Left renal cortex interstitium (tissue), 4 donors: ENCODE results near the gene PLA2G4D. TPM values are rescaled to one million over a fixed set of nuclear protein-coding genes. Genes with fewer than 3 reads are reported as not detected.

Experiments used
- DNase-seq, 4 donors: peaks; one replicate each; pipeline ENCODE4 v3.0.0-alpha.2; 2013; ENCODE audit warnings: low read depth in 4 of 4, low spot score in 2 of 4, missing footprints in 1 of 4
- polyA plus RNA-seq, 4 donors: library from polyadenylated mRNA; unstranded; fragments of 120-200 nt; gene quantifications; one replicate each; pipeline ENCODE4 v1.2.1, GENCODE V29; 2013; ENCODE audit not compliant: insufficient read length in 4 of 4

PLA2G4D gene
- polyA plus RNA-seq, 4 donors = 0.08 to 0.13 (median 0.08) TPM; not detected in 1

GRCh38 chr15:42130246-42130986 lies 36.1 kb upstream of the PLA2G4D start:
- no peak for DNase-seq

DNA sequence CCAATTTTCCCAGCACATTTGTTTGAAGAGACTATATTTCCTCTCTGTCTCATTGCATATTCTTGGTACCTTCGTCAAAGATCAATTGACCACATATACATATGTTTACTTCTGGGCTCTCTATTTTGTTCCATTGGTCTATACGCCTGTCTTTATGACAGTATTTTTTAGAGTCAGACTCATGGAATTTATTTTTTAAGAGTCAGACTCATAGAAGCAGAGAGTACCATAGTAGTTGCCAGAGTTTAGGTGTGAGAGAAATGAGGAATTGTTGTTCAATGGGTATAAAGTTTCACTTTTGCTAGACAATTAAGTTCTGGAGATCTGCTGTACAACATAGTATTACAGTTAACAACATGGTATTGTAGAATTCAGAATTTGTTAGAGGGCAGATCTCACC lies 35.0 kb upstream of the PLA2G4D start:
- DNase-seq = no peak

GRCh38 chr15:42128476-42128875 lies 34.1 kb upstream of the PLA2G4D start:
- no peak for DNase-seq

DNA sequence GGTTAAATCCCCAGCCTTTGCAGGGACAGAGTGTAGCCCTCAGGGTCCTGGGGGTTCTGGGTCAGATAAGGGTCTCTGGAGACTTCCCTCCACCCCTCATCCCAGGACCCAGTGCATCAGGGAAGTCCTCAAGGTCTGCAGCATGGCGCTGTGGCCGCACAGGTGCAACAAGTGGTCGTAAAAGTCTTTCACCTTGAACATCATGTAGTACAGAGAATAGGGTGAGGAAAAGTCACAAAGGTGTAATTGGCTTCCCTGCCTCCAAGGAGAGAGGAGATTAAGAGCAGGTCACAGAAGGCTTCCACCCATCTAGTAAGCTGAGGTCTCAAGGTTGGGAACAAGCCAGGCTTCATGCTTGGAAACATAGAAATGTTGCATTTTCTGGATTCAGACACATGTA lies 29.2 kb upstream of the PLA2G4D start:
- DNase-seq = no peak

DNA sequence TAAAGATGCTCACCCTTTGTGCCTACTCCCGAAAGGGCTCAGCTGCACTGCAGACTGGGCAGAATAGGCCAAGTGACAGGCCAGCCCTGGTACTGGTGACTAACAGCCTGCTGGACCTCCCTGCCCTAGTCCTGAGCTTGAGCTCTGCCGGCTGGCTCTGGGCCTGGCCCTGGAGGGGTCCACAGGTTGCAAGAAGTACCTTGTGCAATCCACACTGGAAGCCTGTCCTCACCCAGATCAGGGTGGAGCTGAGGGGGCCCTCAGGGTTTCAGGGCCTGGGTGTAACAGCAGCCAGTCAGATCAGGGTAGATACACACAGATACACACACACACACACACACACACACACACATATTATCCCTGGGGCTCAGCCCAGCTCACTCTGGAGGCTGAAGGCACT lies 27.3 kb upstream of the PLA2G4D start:
- DNase-seq = no peak

GRCh38 chr15:42121021-42121420 lies 26.7 kb upstream of the PLA2G4D start:
- no peak for DNase-seq

- DNase-seq = no peak
Observed at GRCh38 chr15:42120285-42120684, 25.9 kb upstream of the PLA2G4D start.

DNA sequence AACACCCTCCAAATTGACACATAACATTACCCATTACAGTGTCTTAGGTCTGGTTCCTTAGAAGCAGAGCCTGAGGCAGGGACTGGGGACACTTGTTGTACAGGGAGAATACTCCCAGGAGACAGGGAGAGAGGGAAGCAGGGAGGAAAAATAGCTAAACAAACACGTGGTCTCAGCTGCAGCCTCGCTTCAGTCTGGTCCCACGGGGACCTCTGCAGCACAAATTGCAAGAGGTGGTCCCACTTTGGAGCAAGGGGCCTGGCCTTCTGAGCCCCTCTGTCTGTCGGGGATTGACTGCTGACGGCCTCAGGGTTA lies 25.0 kb upstream of the PLA2G4D start:
- no peak for DNase-seq

DNA sequence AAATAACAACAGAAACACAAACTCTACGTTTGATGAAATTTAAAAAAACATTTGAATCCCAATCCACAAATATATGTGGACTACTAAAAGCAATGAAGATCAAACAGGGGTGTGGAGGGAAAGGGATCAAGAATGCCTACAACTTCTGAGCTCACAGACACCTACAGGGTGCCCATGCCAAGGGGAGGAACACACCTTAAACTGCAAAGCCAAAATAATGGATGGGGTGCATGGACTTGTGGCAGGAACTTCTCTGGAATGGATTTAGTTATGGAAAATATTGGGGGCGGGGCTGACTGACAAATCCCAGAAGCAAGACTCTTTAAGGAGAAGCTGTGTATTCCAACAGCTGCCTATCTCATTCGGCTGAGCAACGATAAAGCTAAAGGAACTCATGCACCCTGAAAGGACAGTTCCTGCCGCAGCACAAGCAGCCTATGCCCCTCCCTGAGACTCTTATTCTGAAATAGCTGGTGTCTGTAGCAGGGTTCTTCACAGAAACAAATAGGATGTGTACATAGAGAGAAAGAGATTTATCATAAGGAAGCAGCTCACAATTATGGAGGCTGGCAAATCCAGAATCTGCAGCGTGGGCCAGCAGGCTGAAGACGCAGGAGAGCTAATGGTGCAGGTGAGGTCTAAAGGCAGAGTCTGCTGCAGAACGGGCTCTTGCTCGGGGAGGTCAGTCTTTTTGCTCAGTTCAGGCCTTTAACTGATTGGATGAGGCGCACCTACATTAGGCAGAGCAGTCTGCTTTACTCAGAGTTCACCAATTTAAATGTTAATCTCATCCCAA lies 24.5 kb upstream of the PLA2G4D start:
- no peak for DNase-seq

DNA sequence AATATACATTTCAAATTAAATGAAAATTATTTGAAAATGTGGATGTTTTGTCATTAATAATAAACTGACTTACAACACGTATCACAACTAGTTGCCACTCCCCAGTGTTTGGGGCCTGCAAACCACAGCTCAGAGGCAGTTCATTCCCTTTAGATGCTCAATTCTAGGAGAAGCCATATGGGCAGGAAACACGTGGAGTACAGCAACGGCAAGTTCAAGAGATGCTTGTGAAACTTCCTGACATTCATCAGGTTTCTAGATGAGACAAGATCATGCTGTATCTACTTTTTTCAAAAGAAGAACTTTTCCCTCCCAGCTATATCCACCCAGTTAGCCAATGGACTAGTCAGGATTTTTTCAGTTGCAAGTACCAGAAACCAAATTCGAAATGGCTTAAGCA lies 17.6 kb upstream of the PLA2G4D start:
- no peak for DNase-seq

DNA sequence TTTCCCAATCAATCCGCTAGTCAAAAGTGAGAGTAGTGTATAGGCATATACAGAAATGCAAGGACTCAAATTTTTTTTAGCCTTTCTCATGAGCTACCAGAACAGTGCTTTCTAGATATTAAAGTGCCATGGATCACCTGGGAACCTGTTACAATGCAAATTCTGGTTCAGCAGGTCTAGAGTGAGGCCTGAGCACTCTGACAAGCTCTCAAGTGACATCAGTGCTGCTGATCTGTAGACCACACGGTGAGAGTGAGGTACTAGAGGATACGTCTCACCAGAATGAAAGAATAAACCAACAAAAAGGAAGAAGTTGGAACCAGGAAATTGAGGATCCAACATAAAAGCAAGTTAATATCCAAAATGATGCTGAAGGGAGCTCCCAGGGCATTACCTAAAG lies 16.0 kb upstream of the PLA2G4D start:
- no peak for DNase-seq

DNA sequence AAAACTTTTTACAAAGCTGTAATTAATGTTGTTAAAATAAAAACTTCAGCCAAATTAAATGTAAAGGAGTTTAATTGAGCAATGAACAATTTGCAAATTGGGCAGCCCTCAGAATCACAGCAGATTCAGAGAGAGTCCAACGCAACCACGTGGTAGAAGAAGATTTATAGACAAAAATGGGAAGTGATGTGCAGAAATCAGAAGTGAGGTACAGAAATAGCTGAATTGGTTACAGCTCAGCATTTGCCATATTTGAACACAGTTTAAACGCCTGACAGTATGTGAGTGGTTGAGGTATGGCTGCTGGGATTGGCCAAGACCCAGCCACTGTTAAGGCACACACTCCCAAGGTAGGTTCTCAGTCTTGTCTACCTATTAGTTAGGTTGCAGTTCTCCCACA lies 14.4 kb upstream of the PLA2G4D start:
- DNase-seq = no peak

DNA sequence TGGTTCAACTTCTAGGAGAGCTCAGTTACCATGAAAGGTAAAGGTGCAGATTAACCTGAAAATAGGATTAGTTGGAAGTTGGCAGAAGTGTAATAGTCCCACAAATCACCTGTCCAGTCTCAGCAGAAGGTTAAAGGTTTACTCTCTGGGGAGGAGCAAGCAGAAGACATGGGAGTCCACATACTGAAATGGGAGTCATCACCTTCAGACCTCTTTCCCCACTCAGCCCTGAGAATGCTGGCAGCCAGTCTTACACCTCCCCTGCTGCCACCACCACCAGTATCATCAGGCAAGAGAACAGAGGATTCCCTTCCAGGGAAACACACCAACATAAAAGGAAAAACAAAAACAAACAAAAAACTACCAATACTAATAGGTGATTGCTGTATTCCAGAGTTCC lies 13.8 kb upstream of the PLA2G4D start:
- no peak for DNase-seq

- no peak for DNase-seq
Observed at GRCh38 chr15:42107473-42107872, 13.1 kb upstream of the PLA2G4D start.

DNA sequence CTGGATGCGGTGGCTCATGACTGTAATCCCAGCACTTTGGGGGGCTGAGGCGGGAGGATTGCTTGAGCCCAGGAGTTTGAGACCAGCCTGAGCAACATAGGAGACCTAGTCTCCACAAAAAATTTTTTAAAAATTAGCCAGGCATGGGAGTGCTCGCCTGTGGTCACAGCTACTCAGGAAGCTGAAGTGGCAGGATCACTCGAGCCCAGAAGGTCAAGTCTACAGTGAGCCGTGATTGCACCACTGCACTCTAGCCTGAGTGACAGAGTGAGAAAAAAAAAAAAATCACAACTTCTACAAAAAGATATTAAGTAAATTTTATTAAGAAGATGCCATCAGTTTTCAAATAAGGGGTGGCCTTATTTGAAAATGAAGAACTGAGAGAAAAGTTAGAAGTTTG lies 11.9 kb upstream of the PLA2G4D start:
- DNase-seq = no peak

GRCh38 chr15:42104095-42104891 lies 9.9 kb upstream of the PLA2G4D start:
- DNase-seq = no peak

- DNase-seq = no peak
Observed at GRCh38 chr15:42102646-42103235, 8.4 kb upstream of the PLA2G4D start.

- no peak for DNase-seq
Observed at GRCh38 chr15:42101861-42102260, 7.5 kb upstream of the PLA2G4D start.

DNA sequence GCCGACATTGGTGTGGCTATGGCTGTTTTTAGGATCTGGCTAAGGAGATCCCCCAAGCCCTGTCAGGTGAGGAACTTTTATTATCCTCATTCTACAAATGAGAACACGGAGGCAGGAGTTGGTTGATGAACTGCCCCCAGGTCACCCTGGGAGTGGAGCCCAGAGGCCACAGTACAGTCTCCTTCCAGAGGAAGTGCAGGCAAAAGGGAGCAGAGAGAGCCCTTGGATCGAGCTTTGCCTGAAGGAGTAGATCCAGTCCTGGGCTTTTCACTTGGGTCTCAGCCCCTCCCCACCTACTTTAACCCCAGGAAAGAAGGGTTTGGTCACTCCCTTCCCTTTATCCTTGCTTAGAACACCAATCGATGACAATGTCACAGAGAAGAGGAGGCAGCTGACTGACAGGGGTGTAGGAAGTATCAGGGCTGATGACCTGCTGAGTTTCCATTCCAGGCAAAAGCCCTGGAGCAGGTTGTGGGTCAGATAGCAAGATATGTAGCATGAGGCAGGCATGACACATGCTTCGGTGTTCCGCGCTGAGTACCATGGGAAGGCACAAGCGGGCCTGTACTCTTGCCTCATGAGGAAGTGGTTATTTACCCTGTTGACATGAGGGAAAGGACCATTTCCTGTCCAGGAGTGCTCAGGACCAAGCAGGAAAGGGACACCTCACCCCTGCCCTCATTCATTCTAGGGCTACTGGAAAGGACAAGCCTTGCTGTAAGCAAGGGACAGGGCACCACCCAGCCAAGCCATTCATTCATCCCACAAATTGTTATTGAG lies 5.8 kb upstream of the PLA2G4D start:
- DNase-seq = no peak

GRCh38 chr15:42097018-42097417 lies 2.7 kb upstream of the PLA2G4D start:
- no peak for DNase-seq
